HCT116 (cell line): ENCODE data around the gene IL25. TPM values are rescaled to one million over a fixed set of nuclear protein-coding genes. Genes with fewer than 3 reads are reported as not detected.

ENCODE experiments used
- ATAC-seq: fragments of 200-7000 bp; cut with Tn5 transposase; 2 replicates; pipeline ENCODE4 v1.9.1; 2020; ENCODE audit warnings: mild to moderate bottlenecking, moderate library complexity
- BruUV-seq: library from RNA; stranded (reverse); fragments of 400-500 nt; replicated peaks from 2 replicates; lab custom pipeline; 2021; lab: Mats Ljungman, UMichigan
- CTCF ChIA-PET: fragments of 300-600 bp; sonication (Branson Sonifier 250); formaldehyde crosslinking; loops from one replicate; lab custom pipeline; 2021; ENCODE audit warnings: antibody characterized with exemption; lab: Charles Lee
- POLR2A ChIA-PET: fragments of 300-600, 350-600 bp; sonication (Branson Sonifier 250); formaldehyde crosslinking; loops from one replicate; lab custom pipeline; 2021; ENCODE audit warnings: antibody characterized with exemption; lab: Charles Lee
- RAD21 ChIA-PET, 2 experiments: fragments of 300-600 bp; sonication (Branson Sonifier 250); formaldehyde crosslinking; loops; one replicate each; lab custom pipeline; 2023; ENCODE audit warnings: low total read pairs in 2 of 2; ENCODE audit not compliant: uncharacterized antibody in 2 of 2, unreplicated experiment in 2 of 2, low non-redundant PET in 1 of 2; lab: Charles Lee
- DNase-seq: peaks from one replicate; pipeline ENCODE4 v3.0.0-alpha.2; 2010; ENCODE audit warnings: low read depth, low spot score
- H2AFZ ChIP-seq: fragments of 200-600 bp; shearing (Covaris generic), sonication (generic); 2 replicates; pipeline ENCODE4 v1.6.1; 2017; ENCODE audit warnings: low read depth, mixed run types, mixed read lengths, antibody characterized with exemption, low read length; ENCODE audit not compliant: poor library complexity, severe bottlenecking
- H3K27ac ChIP-seq: 2 replicates; pipeline ENCODE4 v1.5.1; 2012; ENCODE audit warnings: low read depth, low read length
- H3K27me3 ChIP-seq: fragments of 200-600 bp; sonication (generic); 2 replicates; pipeline ENCODE4 v1.6.1; 2016; ENCODE audit warnings: mixed run types, low read length, mixed read lengths; ENCODE audit not compliant: insufficient read depth
- H3K36me3 ChIP-seq, 2 experiments: fragments of 200-500 bp in 1 of 2; fragments of 200-600 bp in 1 of 2; sonication (Bioruptor generic) in 1 of 2; sonication (generic) in 1 of 2; 2 replicates each; pipeline versions ENCODE4 v1.5.1 to v1.6.1; 2014 to 2016; ENCODE audit warnings: low read length in 2 of 2, inconsistent platforms in 1 of 2, mixed read lengths in 1 of 2, mixed run types in 1 of 2; ENCODE audit not compliant: insufficient read depth in 2 of 2, control insufficient read depth in 1 of 2
- H3K4me1 ChIP-seq, 2 experiments: fragments of 200-600 bp in 1 of 2; sonication (generic) in 1 of 2; 2 replicates each; pipeline versions ENCODE4 v1.5.1 to v1.6.1; 2012 to 2017; ENCODE audit warnings: low read length in 2 of 2, inconsistent platforms in 1 of 2, mild to moderate bottlenecking in 1 of 2, mixed read lengths in 1 of 2, mixed run types in 1 of 2, moderate library complexity in 1 of 2; ENCODE audit not compliant: insufficient read depth in 2 of 2, control insufficient read depth in 1 of 2
- H3K4me2 ChIP-seq: fragments of 200-600 bp; sonication (generic); 2 replicates; pipeline ENCODE4 v1.6.1; 2017; ENCODE audit warnings: mixed run types, low read length, mixed read lengths
- H3K4me3 ChIP-seq, 2 experiments: fragments of 200-600 bp in 1 of 2; sonication (generic) in 1 of 2; replicated peaks in 1 of 2; 2 replicates each; pipeline ENCODE4 v1.5.1; 2011 to 2016; ENCODE audit warnings: low read length in 2 of 2, control low read depth in 1 of 2, low read depth in 1 of 2, mild to moderate bottlenecking in 1 of 2, mixed read lengths in 1 of 2, mixed run types in 1 of 2
- H3K79me2 ChIP-seq: fragments of 200-600 bp; sonication (generic); 2 replicates; pipeline ENCODE4 v1.6.1; 2017; ENCODE audit warnings: mild to moderate bottlenecking, mixed run types, low read length, moderate library complexity, mixed read lengths; ENCODE audit not compliant: insufficient read depth
- H3K9ac ChIP-seq: fragments of 200-600 bp; sonication (generic); 2 replicates; pipeline ENCODE4 v1.6.1; 2016; ENCODE audit warnings: low read length, mixed read lengths
- H3K9me2 ChIP-seq: fragments of 200-600 bp; sonication (generic), shearing (Covaris generic); 2 replicates; pipeline ENCODE4 v1.6.1; 2017; ENCODE audit warnings: mixed run types, mild to moderate bottlenecking, moderate library complexity; ENCODE audit not compliant: insufficient read depth
- H3K9me3 ChIP-seq, 2 experiments: fragments of 200-500 bp in 1 of 2; fragments of 200-600 bp in 1 of 2; sonication (Bioruptor generic) in 1 of 2; sonication (generic) in 1 of 2; 2 replicates each; pipeline ENCODE4 v1.6.1; 2014 to 2017; ENCODE audit warnings: low read length in 2 of 2, mixed read lengths in 2 of 2, inconsistent platforms in 1 of 2, low read depth in 1 of 2, mild to moderate bottlenecking in 1 of 2, mixed run types in 1 of 2, moderate library complexity in 1 of 2; ENCODE audit not compliant: control insufficient read depth in 1 of 2, insufficient read depth in 1 of 2
- H4K20me1 ChIP-seq: fragments of 200-600 bp; sonication (generic), shearing (Covaris generic); 2 replicates; pipeline ENCODE4 v1.6.1; 2017; ENCODE audit warnings: mixed run types, mild to moderate bottlenecking, moderate library complexity; ENCODE audit not compliant: insufficient read depth
- CBX3 ChIP-seq: IDR thresholded peaks from 2 replicates; pipeline ENCODE4 v1.6.1; 2012; ENCODE audit warnings: low read depth
- CEBPB ChIP-seq: IDR thresholded peaks from 2 replicates; pipeline ENCODE4 v1.6.1; 2012; ENCODE audit warnings: low read depth
- EGR1 ChIP-seq: IDR thresholded peaks from 2 replicates; pipeline ENCODE4 v1.6.1; 2012; ENCODE audit warnings: low read depth
- ELF1 ChIP-seq: IDR thresholded peaks from 2 replicates; pipeline ENCODE4 v1.6.1; 2012; ENCODE audit warnings: low read depth, borderline replicate concordance
- EZH2phosphoT487 ChIP-seq: fragments of 200-600 bp; IDR thresholded peaks from 2 replicates; pipeline ENCODE4 v1.6.1; 2018; ENCODE audit warnings: antibody characterized with exemption, borderline replicate concordance
- FOSL1 ChIP-seq: IDR thresholded peaks from 2 replicates; pipeline ENCODE4 v1.6.1; 2012; ENCODE audit warnings: low read depth
- POLR2A ChIP-seq: IDR thresholded peaks from 2 replicates; pipeline ENCODE4 v1.7.0; 2011; ENCODE audit warnings: borderline replicate concordance; ENCODE audit not compliant: insufficient read depth, insufficient read length; ENCODE audit errors: extremely low read depth
- POLR2AphosphoS5 ChIP-seq: IDR thresholded peaks from 2 replicates; pipeline ENCODE4 v1.6.1; 2011; ENCODE audit warnings: mild to moderate bottlenecking, low read depth, low read length, moderate library complexity
- RAD21 ChIP-seq: IDR thresholded peaks from 2 replicates; pipeline ENCODE4 v1.6.1; 2012; ENCODE audit warnings: low read depth, mild to moderate bottlenecking
- REST ChIP-seq: IDR thresholded peaks from 2 replicates; pipeline ENCODE4 v1.6.1; 2012; ENCODE audit warnings: low read depth
- SIN3A ChIP-seq: IDR thresholded peaks from 2 replicates; pipeline ENCODE4 v1.6.1; 2012; ENCODE audit warnings: low read depth
- SP1 ChIP-seq: IDR thresholded peaks from 2 replicates; pipeline ENCODE4 v1.6.1; 2012; ENCODE audit warnings: low read depth
- SRF ChIP-seq: IDR thresholded peaks from 2 replicates; pipeline ENCODE4 v1.6.1; 2012; ENCODE audit warnings: low read depth
- TCF7L2 ChIP-seq: IDR thresholded peaks from 2 replicates; pipeline ENCODE4 v1.7.0; 2011; ENCODE audit warnings: borderline replicate concordance, inconsistent platforms; ENCODE audit not compliant: insufficient read depth, insufficient read length; ENCODE audit errors: extremely low read depth
- ZFX ChIP-seq: fragments of 450-650 bp; IDR thresholded peaks from 2 replicates; pipeline ENCODE4 v1.6.1; 2017
- ZNF274 ChIP-seq: fragments of 200-500 bp; sonication (Bioruptor generic); IDR thresholded peaks from 2 replicates; pipeline ENCODE4 v1.6.1; 2014; ENCODE audit warnings: mild to moderate bottlenecking, low read depth, low read length, inconsistent platforms
- intact Hi-C: fragments of 100-400 bp; cut with micrococcal nuclease; formaldehyde crosslinking; loops from 2 replicates; pipeline ENCODE4 v1.10.0; 2022
- total RNA-seq: library from RNA; stranded (reverse); gene quantifications from one replicate; pipeline ENCODE4 v1.2.1, GENCODE V29; 2021; ENCODE audit not compliant: unreplicated experiment
- TF ChIP-seq, protein P1 (sequence below): IDR thresholded peaks from 2 replicates; pipeline ENCODE4 v1.6.1; 2012
- TF ChIP-seq, protein P2 (sequence below): IDR thresholded peaks from 2 replicates; pipeline ENCODE4 v1.6.1; 2011; ENCODE audit warnings: mild to moderate bottlenecking, low read length, moderate library complexity; ENCODE audit not compliant: insufficient replicate concordance; ENCODE audit errors: extremely low read depth

Gene IL25
- total RNA-seq, 1 experiment from 2014 or later = not detected

GRCh38 chr14:23335623-23336022 lies 37.0 kb upstream of the IL25 start:
- TF ChIP-seq POLR2A (no peak), EZH2phosphoT487 (no peak), CBX3 (no peak), SRF (no peak), CEBPB (no peak), ZFX (no peak), ZNF274 (no peak), ELF1 (no peak), REST (no peak), SP1 (no peak), TCF7L2 (no peak), SIN3A (no peak), EGR1 (no peak), FOSL1 (no peak), POLR2AphosphoS5 (no peak), RAD21 (no peak)
- TF ChIP-seq, protein P1, sequence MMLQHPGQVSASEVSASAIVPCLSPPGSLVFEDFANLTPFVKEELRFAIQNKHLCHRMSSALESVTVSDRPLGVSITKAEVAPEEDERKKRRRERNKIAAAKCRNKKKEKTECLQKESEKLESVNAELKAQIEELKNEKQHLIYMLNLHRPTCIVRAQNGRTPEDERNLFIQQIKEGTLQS = no peak
- TF ChIP-seq, protein P2, sequence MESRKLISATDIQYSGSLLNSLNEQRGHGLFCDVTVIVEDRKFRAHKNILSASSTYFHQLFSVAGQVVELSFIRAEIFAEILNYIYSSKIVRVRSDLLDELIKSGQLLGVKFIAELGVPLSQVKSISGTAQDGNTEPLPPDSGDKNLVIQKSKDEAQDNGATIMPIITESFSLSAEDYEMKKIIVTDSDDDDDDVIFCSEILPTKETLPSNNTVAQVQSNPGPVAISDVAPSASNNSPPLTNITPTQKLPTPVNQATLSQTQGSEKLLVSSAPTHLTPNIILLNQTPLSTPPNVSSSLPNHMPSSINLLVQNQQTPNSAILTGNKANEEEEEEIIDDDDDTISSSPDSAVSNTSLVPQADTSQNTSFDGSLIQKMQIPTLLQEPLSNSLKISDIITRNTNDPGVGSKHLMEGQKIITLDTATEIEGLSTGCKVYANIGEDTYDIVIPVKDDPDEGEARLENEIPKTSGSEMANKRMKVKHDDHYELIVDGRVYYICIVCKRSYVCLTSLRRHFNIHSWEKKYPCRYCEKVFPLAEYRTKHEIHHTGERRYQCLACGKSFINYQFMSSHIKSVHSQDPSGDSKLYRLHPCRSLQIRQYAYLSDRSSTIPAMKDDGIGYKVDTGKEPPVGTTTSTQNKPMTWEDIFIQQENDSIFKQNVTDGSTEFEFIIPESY = no peak
- ATAC-seq (no peak), DNase-seq (no peak)
- no peaks in the 10 kb centered on the region for H4K20me1 ChIP-seq
- H3K9ac ChIP-seq = no peak overlapping the region
- intact Hi-C loops = no loop called here
- peaks cover 10% of the 10 kb centered on the region in 2 experiments; a peak in 1 of 4 replicates for H3K9me3 ChIP-seq
- RAD21 ChIA-PET = no interaction called here
- BruUV-seq = no TSS peak
- H3K9me2 ChIP-seq = no peaks in the 10 kb centered on the region
- no peaks in the 10 kb centered on the region for H3K79me2 ChIP-seq
- no peaks in the 10 kb centered on the region for H3K27me3 ChIP-seq
- no peak overlapping the region for H3K4me2 ChIP-seq
- CTCF ChIA-PET = no interaction called here
- H3K36me3 ChIP-seq = no peaks in the 10 kb centered on the region
- H2AFZ ChIP-seq = no peak overlapping the region
- POLR2A ChIA-PET = no interaction called here
- H3K4me3 ChIP-seq = no peak overlapping the region
- H3K4me1 ChIP-seq = no peaks in the 10 kb centered on the region
- H3K27ac ChIP-seq = no peak overlapping the region
